PC-3 (cell line): ENCODE data around the gene KSR2.

Experiments
- EZH2phosphoT487 ChIP-seq: fragments of 300-600 bp; sonication (generic); IDR thresholded peaks from 2 replicates; pipeline ENCODE4 v1.6.1; 2018; ENCODE audit warnings: mild to moderate bottlenecking, antibody characterized with exemption, low read length, borderline replicate concordance
- TF ChIP-seq, protein P1 (sequence below): fragments of 300-600 bp; sonication (generic); conservative IDR thresholded peaks from 2 replicates; pipeline ENCODE4 v1.5.1; 2017; ENCODE audit warnings: antibody characterized with exemption, low read depth, mild to moderate bottlenecking, low read length

DNA sequence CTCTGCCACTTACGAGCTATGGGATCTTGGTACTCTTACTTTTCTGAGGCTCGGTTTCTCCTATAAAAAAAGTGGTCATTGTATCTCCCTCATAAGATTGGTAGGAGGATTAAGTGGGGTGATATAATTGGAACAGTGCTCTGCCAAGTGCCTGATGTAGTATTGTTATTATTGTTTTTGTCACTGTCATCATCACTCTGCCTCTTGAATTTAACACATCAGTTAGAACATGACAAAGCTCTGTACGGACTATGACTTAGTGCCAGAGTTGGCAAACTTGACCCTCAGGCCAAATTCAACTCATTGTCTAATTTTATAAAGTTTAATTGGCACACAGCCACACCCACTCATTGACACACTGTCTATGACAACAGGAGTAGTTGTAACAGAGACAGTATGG is 378.4 kb downstream of the KSR2 start:
- TF ChIP-seq, protein P1, sequence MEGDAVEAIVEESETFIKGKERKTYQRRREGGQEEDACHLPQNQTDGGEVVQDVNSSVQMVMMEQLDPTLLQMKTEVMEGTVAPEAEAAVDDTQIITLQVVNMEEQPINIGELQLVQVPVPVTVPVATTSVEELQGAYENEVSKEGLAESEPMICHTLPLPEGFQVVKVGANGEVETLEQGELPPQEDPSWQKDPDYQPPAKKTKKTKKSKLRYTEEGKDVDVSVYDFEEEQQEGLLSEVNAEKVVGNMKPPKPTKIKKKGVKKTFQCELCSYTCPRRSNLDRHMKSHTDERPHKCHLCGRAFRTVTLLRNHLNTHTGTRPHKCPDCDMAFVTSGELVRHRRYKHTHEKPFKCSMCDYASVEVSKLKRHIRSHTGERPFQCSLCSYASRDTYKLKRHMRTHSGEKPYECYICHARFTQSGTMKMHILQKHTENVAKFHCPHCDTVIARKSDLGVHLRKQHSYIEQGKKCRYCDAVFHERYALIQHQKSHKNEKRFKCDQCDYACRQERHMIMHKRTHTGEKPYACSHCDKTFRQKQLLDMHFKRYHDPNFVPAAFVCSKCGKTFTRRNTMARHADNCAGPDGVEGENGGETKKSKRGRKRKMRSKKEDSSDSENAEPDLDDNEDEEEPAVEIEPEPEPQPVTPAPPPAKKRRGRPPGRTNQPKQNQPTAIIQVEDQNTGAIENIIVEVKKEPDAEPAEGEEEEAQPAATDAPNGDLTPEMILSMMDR = no peak
- TF ChIP-seq EZH2phosphoT487 = no peak
